Measurements from ENCODE around the gene MGAT5. TPM values are rescaled to one million over a fixed set of nuclear protein-coding genes. Genes with fewer than 3 reads are reported as not detected.

Gene MGAT5
- total RNA-seq, 1 donor from 2014 or later = 21.2 TPM

GRCh38 chr2:134399096-134399495 lies 145.2 kb downstream of the MGAT5 start:
- Mint-ChIP-seq H3K27ac (no peak overlapping the region), H3K9me3 (no peaks in the 10 kb centered on the region), H3K4me3 (no peak overlapping the region), H3K27me3 (ENCODE audit: insufficient read depth, low read depth) (no peaks in the 10 kb centered on the region), H3K4me1 (peaks cover 4% of the 10 kb centered on the region), H3K36me3 (no peaks in the 10 kb centered on the region)
- no peak for TF ChIP-seq EZH2 (IDR thresholded peaks at IDR 0.05)
- TF ChIP-seq, protein P1, sequence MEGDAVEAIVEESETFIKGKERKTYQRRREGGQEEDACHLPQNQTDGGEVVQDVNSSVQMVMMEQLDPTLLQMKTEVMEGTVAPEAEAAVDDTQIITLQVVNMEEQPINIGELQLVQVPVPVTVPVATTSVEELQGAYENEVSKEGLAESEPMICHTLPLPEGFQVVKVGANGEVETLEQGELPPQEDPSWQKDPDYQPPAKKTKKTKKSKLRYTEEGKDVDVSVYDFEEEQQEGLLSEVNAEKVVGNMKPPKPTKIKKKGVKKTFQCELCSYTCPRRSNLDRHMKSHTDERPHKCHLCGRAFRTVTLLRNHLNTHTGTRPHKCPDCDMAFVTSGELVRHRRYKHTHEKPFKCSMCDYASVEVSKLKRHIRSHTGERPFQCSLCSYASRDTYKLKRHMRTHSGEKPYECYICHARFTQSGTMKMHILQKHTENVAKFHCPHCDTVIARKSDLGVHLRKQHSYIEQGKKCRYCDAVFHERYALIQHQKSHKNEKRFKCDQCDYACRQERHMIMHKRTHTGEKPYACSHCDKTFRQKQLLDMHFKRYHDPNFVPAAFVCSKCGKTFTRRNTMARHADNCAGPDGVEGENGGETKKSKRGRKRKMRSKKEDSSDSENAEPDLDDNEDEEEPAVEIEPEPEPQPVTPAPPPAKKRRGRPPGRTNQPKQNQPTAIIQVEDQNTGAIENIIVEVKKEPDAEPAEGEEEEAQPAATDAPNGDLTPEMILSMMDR (IDR thresholded peaks at IDR 0.05) = no peak
- TF ChIP-seq EZH2phosphoT487 (IDR thresholded peaks at IDR 0.05) = no peak
- H3K9ac ChIP-seq = no peak overlapping the region
- no peaks in the 10 kb centered on the region for H3K36me3 ChIP-seq
- no peaks in the 10 kb centered on the region for H3K27me3 ChIP-seq
- H3K9me3 ChIP-seq (ENCODE audit: low read depth) = no peaks in the 10 kb centered on the region
- H3K27ac ChIP-seq = no peak overlapping the region
- H3F3A ChIP-seq (ENCODE audit: low read depth) = no peaks in the 10 kb centered on the region
- H2AFZ ChIP-seq (replicated peaks) = no peak overlapping the region
- no peaks in the 10 kb centered on the region for H4K20me1 ChIP-seq (ENCODE audit: low read depth)
- peaks cover 6% of the 10 kb centered on the region for H3K4me1 ChIP-seq
- no peaks in the 10 kb centered on the region for H3K79me2 ChIP-seq (ENCODE audit: low read depth)
- no peak overlapping the region for H3K4me2 ChIP-seq
- no peak for DNase-seq (ENCODE audit: low spot score)
- no peak overlapping the region for H3K4me3 ChIP-seq

- Histone ChIP-seq H2AFZ (replicated peaks) (no peak overlapping the region), H3K9me3 (ENCODE audit: low read depth) (no peaks in the 10 kb centered on the region), H3K9ac (no peak overlapping the region), H3K4me3 (no peak overlapping the region), H4K20me1 (ENCODE audit: low read depth) (no peaks in the 10 kb centered on the region), H3K79me2 (ENCODE audit: low read depth) (no peaks in the 10 kb centered on the region), H3K4me1 (peaks cover 6% of the 10 kb centered on the region), H3K27me3 (no peaks in the 10 kb centered on the region), H3F3A (ENCODE audit: low read depth) (no peaks in the 10 kb centered on the region), H3K27ac (no peak overlapping the region), H3K36me3 (no peaks in the 10 kb centered on the region), H3K4me2 (no peak overlapping the region)
- no peaks in the 10 kb centered on the region for H3K36me3 Mint-ChIP-seq
- peaks cover 4% of the 10 kb centered on the region for H3K4me1 Mint-ChIP-seq
- no peak overlapping the region for H3K4me3 Mint-ChIP-seq
- H3K9me3 Mint-ChIP-seq = no peaks in the 10 kb centered on the region
- no peak for DNase-seq (ENCODE audit: low spot score)
- H3K27me3 Mint-ChIP-seq (ENCODE audit: insufficient read depth, low read depth) = no peaks in the 10 kb centered on the region
- no peak overlapping the region for H3K27ac Mint-ChIP-seq
- TF ChIP-seq EZH2 (IDR thresholded peaks at IDR 0.05) = no peak
- no peak for TF ChIP-seq EZH2phosphoT487 (IDR thresholded peaks at IDR 0.05)
- TF ChIP-seq, protein P1 (IDR thresholded peaks at IDR 0.05) = no peak
These were observed 147.2 kb downstream of the MGAT5 start for GRCh38 chr2:134401081-134401497.

DNA sequence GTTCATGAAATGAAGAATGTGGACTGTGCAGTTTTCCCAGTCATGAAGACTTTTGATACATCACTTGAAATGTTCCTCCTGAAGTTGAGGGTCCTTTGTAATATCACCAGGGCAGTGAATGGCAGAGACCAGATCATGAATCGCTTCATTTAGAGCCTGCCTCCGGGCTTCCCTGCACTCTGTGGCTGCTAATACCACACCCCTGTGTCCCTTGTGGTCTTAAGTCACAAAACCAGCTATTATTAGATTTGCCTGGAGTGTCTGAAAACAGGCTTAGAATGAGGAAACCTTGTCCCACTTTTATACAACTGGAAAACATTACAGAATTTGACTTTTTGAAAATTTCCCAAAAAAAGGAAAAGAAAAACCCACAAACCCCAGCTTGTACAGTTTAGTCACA lies 147.9 kb downstream of the MGAT5 start:
- Histone ChIP-seq H3K27me3 (no peaks in the 10 kb centered on the region), H3K4me1 (peaks cover 6% of the 10 kb centered on the region), H3F3A (ENCODE audit: low read depth) (no peaks in the 10 kb centered on the region), H3K36me3 (no peaks in the 10 kb centered on the region), H3K79me2 (ENCODE audit: low read depth) (no peaks in the 10 kb centered on the region), H2AFZ (replicated peaks) (no peak overlapping the region), H3K4me3 (no peak overlapping the region), H3K9ac (no peak overlapping the region), H3K4me2 (no peak overlapping the region), H4K20me1 (ENCODE audit: low read depth) (no peaks in the 10 kb centered on the region), H3K9me3 (ENCODE audit: low read depth) (no peaks in the 10 kb centered on the region), H3K27ac (no peak overlapping the region)
- no peak for DNase-seq (ENCODE audit: low spot score)
- H3K27ac Mint-ChIP-seq = no peak overlapping the region
- H3K9me3 Mint-ChIP-seq = no peaks in the 10 kb centered on the region
- TF ChIP-seq, protein P1 (IDR thresholded peaks at IDR 0.05) = no peak
- TF ChIP-seq EZH2 (IDR thresholded peaks at IDR 0.05) = no peak
- no peak for TF ChIP-seq EZH2phosphoT487 (IDR thresholded peaks at IDR 0.05)
- no peaks in the 10 kb centered on the region for H3K27me3 Mint-ChIP-seq (ENCODE audit: insufficient read depth, low read depth)
- no peak overlapping the region for H3K4me3 Mint-ChIP-seq
- H3K4me1 Mint-ChIP-seq = peaks cover 4% of the 10 kb centered on the region
- no peaks in the 10 kb centered on the region for H3K36me3 Mint-ChIP-seq
